Gastroesophageal sphincter (tissue), 3 donors: Measurements from ENCODE around the gene DNLZ.

ENCODE experiments used
- POLR2A ChIP-seq, 2 donors: fragments of 450-650 bp; IDR thresholded peaks; one replicate each; pipeline ENCODE4 v1.6.1; 2017; ENCODE audit warnings: antibody characterized with exemption in 2 of 2, mild to moderate bottlenecking in 2 of 2, moderate library complexity in 1 of 2
- POLR2AphosphoS5 ChIP-seq: sonication (generic); formaldehyde crosslinking; IDR thresholded peaks from one replicate; pipeline ENCODE4 v1.6.1; 2017; ENCODE audit warnings: antibody characterized with exemption
- TF ChIP-seq, protein P1 (sequence below), 4 experiments: fragments of 200-600 bp in 2 of 4; fragments of 450-650 bp in 2 of 4; sonication (generic) in 1 of 4; IDR thresholded peaks; one replicate each; pipeline ENCODE4 v1.5.1; 2017 to 2019; ENCODE audit warnings: antibody characterized with exemption in 4 of 4, mild to moderate bottlenecking in 2 of 4, moderate library complexity in 2 of 4

DNA sequence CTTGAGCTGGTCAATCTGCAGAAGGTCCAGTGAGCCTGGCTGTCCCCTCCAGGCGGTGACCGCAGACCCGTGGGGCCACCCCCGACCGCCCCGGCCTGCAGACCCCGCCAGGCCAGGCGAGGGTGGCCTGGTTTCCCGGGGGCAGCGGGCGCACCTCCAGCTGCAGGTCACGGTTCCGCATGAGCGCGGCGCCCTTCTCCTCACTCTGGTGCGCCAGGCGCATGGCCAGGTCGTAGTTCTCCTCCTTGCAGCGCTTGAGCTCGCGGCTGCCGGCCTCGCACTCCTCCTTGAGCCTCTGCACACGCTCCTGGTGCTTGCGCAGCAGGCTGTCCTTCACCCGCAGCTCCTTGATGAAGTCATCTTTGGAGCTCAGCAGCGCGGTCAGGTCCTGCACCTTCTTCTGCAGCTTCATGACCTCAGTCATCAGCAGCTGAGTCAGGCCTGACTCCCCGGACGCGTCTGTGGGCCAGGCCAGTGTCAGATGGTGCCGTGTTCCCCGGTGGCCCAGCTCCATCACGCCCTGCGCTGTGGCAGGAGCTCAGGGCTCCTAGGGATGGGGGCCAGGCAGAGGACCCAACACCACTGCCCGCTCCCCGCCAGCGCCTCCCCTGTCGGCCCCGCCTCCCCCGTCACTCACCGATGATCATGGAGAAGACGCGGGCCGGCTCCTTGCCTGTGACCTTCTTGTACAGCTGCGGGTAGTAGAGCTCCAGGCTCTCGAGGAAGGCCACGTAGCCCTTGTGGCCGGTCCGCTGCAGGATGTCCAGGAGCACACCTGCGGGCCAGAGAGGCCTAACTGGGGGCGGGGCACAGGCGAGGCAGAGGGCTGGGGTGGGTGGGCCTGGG lies 7.4 kb upstream of the DNLZ start:
- TF ChIP-seq POLR2A (IDR thresholded peaks at IDR 0.05) (no peak), POLR2AphosphoS5 (no peak)
- TF ChIP-seq, protein P1, sequence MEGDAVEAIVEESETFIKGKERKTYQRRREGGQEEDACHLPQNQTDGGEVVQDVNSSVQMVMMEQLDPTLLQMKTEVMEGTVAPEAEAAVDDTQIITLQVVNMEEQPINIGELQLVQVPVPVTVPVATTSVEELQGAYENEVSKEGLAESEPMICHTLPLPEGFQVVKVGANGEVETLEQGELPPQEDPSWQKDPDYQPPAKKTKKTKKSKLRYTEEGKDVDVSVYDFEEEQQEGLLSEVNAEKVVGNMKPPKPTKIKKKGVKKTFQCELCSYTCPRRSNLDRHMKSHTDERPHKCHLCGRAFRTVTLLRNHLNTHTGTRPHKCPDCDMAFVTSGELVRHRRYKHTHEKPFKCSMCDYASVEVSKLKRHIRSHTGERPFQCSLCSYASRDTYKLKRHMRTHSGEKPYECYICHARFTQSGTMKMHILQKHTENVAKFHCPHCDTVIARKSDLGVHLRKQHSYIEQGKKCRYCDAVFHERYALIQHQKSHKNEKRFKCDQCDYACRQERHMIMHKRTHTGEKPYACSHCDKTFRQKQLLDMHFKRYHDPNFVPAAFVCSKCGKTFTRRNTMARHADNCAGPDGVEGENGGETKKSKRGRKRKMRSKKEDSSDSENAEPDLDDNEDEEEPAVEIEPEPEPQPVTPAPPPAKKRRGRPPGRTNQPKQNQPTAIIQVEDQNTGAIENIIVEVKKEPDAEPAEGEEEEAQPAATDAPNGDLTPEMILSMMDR (IDR thresholded peaks at IDR 0.05): no peak
